NOMO-1 treated with DMSO at 0.1 percent for 48 hours (cell line): Measurements from ENCODE around the gene RHOT2.
A peak's percentile ranks its signal among the peaks of the same experiment; 100 is the strongest.

Experiments used
- DNase-seq: peaks from one replicate; lab custom pipeline; 2025; ENCODE audit not compliant: unreplicated experiment; lab: John Stamatoyannopoulos, UW

Gene RHOT2

DNA sequence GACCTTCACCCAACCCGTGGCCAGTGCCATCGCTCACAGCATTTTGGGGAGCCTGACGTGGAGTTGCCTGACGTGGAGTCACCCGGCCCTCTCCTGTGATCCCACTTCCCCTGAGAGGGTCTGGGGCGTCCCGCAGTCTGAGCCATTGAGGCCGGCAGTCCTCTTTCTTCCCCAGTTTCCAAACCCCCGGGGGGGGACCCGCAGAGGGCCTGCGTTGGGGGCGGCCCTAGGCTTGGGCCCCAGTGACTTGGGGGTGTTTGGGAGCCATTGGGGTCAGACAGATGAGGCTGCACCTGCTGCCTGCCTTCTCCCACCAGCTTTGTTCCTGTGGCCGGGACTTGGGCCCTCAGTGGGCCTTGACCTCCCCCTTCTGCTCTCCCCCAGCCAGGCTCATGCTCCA is 1.7 kb downstream of the RHOT2 start:
- no peak for DNase-seq

DNA sequence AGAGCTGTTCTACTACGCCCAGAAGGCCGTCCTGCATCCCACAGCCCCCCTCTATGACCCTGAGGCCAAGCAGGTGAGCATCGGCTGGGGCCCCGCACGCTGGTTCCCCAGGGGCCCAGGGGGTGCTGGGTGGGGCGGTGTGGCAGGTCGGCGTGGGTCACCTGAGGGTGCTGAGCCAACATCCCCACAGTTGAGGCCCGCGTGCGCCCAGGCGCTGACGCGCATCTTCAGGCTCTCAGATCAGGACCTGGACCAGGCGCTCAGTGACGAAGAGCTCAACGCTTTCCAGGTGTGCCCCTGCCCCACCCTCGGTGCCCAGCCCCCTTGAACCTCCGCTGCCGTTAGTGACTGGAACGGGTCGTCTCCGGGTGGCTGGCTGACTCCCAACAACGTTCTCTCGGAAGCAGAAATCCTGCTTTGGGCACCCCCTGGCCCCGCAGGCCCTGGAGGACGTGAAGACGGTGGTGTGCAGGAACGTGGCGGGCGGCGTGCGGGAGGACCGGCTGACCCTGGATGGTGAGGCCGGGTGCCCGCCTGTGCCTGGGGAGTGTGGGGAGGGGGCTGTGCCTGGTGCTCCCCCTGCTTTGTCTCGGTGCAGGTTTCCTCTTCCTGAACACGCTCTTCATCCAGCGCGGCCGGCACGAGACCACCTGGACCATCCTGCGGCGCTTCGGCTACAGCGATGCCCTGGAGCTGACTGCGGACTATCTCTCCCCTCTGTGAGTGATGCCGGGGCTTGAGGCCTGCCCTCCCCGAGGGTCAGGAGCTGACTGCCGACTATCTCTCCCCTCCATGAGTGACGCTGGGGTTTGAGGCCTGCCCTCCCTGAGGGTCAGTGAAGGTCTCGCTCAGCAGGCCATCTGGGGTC is 2.8 kb downstream of the RHOT2 start:
- DNase-seq, result no peak

DNA sequence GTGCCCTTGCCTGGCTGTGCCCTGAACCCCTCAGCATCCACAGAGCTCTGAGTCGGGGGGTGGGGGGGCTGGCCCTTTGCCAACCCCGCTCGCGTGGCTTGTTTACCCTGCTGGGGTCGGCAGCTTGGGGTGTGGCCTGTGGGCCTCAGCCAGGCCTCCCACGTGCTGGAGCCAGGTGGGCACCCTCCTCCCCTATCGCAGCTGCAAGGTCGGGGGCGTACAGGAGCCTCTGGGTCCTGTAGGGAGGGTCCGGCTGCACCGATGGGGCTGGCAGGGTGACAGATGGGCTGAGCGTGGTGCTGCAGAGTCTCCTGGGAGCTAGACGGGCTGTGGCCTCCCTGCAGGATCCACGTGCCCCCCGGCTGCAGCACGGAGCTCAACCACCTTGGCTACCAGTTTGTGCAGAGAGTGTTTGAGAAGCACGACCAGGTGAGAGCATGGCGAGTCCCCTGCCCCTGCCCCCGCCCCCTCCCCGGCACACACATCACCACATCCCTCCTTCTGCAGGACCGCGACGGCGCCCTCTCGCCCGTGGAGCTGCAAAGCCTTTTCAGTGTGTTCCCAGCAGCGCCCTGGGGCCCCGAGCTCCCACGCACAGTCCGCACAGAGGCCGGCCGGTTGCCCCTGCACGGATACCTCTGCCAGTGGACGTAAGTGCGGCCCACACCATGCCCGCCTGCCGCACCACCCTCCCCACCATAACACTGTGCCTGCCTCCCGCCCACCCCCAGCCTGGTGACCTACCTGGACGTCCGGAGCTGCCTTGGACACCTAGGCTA is 3.6 kb downstream of the RHOT2 start:
- no peak for DNase-seq

DNA sequence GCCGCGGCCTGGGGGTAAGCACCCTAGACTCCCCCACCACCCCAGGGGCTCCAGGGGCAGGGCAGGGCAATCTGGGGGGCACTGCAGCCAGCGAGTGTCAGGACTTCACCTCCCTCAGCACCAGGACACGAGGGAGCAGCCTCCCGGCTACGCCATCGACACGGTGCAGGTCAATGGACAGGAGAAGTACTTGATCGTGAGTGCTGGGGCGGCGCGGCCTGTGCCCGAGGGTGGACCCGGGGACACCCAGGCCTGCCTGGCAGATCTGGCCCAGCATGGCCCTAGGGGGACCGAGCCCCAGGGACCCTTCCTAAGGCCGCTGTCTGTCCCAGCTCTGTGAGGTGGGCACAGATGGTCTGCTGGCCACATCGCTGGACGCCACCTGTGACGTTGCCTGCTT is 4.4 kb downstream of the RHOT2 start:
- DNase-seq, result no peak

DNA sequence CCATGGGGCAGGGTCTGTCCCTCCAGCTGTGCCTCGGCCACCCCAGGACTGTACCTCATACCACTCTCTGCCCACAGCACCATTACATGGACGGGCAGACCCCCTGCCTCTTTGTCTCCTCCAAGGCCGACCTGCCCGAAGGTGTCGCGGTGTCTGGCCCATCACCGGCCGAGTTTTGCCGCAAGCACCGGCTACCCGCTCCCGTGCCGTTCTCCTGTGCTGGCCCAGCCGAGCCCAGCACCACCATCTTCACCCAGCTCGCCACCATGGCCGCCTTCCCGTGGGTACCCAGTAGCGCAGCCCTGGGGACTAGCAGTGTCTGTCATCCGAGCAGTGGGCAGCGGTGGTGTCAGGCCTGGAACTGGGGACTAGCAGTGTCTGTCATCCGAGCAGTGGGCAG is 4.9 kb downstream of the RHOT2 start:
- no peak for DNase-seq

DNA sequence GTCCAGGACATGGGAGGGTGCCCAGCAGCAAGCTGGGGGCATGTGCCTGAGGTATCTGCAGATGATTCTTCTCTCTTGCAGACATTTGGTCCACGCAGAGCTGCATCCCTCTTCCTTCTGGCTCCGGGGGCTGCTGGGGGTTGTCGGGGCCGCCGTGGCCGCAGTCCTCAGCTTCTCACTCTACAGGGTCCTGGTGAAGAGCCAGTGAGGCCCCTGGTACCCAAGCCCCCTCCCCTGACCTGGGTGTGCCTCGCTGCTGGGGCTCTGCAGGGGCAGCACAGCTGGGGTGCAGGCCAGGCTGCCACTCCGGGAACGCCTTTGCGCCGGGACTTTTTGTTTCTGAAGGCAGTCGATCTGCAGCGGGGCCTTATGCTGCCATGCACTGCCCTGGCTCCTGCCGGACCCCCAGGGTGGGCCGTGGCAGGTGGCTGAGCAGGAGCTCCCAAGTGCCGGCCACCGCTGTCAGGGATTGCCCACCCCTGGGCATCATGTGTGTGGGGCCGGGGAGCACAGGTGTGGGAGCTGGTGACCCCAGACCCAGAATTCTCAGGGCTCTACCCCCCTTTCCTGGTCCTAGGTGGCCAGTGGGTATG is 5.6 kb downstream of the RHOT2 start:
- DNase-seq, result no peak

DNA sequence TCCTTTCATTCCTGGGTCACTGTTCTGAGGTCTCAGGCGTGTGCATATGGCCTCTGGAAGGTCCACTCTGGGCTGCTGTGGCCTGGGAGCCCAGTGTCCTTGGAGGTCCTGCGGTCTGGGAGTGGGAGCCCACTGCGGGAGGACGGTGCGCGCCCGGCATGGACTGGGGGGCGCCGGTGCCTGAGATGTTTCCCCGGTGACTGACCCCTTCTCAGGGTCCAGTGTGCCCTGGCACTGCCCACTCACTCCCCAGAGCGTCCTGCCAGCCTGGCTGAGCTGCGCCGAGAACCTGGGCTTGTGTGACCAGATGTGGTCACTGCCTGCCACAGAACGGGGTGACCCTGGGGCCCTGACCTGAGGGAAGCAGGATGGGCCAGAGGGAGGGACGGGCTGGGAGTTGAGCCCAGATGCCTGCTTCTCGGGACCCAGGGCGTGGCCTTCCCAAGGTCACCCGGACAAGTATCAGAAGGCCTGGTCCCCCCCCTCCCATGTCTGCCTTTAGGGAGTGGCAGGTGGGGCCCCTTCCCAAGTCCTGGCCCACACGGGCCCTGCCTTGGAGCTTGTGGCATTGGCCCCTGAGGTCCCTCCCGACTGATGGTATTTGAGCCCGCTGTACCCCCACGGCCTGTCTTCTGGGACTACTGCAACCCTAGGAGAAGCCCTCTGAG is 6.4 kb downstream of the RHOT2 start:
- no peak for DNase-seq

DNA sequence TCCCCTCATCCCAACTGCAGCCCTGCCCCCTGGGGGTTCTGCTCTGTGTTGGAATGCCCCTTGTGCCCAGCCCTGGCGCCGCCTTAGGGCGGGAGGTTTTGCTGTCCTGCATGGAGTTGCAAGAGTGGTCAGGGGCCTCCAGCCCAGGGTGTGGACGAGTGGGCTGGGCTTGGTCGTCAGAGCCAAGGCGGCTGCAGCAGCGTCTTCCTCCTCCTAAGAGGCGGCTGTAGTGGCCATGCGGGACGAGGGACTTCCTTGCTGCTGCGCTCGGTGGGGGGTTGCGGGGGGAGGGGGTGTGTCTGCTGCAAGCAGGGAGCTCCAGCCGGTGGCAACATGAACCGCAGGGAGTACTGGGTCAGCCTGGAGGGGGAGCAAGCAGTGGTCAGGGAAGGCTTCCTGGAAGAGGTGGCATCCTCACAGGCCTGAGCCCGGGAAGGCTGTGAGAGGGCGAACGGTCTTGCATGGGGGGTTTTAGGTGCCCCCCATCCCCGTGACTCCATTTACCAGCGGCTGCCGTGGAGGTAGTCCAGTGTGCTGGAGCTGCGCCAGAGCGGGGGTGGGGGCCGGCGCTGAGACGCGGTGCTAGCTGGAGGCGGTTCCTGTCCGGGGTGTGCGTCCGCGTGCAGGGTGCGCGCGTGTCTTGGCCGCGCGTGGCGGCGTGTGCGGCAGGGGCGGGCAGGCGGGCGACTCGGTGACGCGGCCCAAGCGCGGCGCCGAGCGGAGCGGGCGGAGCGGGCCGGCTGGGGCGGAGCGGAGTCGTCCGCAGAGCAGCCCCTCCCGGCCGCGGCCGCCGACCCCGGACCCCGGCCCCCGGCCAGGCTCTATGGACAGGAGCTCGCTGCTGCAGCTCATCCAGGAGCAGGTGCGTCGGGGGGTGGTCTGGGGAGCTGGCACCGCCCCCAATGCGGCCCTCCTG is 7.3 kb downstream of the RHOT2 start, which contains the start of gene RHBDL1:
Gene RHBDL1 (plus strand): TSS at position 704 of the 916 bp plus-strand sequence. CDS start 120 bp downstream, at position 824.
- DNase-seq, result no peak

DNA sequence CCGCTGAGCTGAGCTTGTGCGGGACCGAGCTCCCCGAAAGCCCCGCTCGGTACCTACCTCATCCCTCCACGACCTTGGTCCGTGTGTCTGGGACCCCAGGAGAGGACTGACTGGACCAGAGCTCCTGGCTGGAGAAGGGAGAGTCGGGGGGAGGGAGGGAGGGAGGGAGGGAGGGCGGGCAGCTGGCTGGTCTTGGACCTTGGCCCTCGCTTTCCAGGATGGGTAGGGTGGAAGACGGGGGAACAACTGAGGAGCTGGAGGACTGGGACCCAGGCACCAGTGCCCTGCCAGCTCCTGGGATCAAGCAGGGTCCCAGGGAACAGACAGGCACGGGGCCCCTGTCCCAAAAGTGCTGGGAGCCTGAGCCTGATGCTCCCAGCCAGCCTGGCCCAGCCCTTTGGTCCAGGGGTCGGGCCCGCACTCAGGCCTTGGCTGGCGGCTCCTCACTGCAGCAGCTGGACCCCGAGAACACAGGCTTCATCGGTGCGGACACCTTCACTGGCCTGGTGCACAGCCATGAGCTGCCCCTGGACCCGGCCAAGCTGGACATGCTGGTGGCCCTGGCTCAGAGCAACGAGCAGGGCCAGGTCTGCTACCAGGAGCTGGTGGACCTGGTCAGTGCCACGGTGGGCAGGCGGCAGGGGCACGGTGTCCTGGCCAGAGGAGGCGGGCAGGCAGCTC is 8.1 kb downstream of the RHOT2 start:
- no peak for DNase-seq

DNA sequence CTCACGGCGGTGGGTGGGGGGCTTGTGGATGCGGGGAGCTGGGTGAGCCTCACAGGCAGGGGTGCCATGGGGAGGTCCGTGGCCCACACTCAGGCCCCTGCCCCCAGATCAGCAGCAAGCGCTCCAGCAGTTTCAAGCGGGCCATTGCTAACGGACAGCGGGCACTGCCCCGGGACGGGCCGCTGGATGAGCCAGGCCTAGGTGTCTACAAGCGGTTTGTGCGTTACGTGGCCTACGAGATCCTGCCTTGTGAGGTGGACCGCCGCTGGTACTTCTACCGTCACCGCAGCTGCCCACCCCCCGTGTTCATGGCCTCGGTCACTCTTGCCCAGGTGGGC is 8.6 kb downstream of the RHOT2 start:
- DNase-seq, result no peak

DNA sequence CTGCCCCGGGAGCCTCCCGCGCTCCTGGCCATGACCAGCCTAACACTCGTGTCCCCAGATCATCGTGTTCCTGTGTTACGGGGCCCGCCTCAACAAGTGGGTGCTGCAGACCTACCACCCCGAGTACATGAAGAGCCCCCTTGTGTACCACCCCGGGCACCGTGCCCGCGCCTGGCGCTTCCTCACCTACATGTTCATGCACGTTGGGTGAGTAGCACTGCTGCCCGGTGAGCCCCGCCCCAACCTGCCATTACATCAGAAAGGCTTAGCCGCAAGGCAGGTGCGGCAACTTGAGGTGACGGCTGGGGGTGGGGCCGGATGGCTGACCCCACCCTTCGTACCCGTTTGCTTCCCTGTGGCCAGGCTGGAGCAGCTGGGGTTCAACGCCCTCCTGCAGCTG is 9.0 kb downstream of the RHOT2 start:
- DNase-seq, result no peak

DNA sequence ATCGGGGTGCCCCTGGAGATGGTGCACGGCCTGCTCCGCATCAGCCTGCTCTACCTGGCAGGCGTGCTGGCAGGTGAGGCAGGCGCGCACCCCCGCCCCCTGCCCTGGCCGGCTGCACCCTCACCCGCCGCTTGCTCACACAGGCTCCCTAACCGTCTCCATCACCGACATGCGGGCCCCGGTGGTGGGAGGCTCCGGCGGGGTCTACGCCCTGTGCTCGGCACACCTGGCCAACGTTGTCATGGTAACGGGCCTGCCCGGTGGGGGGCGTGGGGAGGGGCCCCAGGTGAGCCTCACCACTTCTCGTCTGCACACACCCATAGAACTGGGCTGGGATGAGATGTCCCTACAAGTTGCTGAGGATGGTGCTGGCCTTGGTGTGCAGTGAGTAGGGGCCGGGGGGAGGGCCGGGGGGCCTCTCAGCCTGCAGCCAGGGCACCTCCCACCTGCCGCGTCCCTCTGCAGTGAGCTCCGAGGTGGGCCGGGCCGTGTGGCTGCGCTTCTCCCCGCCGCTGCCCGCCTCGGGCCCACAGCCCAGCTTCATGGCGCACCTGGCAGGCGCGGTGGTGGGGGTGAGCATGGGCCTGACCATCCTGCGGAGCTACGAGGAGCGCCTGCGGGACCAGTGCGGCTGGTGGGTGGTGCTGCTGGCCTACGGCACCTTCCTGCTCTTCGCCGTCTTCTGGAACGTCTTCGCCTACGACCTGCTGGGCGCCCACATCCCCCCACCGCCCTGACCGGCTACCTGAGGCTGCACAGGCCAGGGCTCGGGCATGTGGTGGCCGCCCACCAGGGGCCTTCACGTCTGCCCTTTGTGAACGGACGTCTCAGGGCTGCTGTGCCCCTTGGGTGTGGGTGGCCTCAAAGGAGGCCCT is 9.6 kb downstream of the RHOT2 start:
- no peak for DNase-seq

DNA sequence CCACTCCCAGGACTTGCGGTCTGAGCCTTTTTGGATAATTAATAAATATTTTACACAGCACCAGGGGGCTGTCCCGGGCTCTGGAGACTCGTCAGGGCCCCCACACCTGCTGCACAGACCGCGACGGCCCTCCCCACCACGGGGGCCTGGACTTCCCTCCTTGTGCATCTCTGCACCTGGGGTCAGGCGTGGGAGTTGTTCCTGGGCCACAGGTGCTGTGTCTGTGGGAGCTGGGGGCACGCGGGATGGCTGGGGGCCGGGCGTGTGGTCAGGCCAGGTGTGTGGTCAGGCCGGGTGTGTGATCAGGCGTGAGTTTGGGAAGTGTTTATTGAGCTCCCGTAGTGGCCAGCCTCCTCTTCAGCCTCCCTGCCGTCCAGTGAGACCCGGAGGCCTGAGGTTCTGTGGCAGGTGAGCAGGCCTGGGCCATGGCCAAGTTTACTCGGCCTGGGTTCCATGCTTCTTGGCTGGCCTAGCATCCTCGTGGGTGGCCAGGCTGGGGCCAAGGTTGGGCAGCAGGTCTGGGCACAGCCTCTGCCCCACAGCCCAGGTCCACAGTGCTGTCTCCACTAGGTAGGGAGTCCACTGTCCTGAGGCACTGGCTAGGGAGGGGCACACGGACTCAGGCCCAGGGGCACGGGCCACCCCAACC is 10.4 kb downstream of the RHOT2 start:
- DNase-seq, result no peak

DNA sequence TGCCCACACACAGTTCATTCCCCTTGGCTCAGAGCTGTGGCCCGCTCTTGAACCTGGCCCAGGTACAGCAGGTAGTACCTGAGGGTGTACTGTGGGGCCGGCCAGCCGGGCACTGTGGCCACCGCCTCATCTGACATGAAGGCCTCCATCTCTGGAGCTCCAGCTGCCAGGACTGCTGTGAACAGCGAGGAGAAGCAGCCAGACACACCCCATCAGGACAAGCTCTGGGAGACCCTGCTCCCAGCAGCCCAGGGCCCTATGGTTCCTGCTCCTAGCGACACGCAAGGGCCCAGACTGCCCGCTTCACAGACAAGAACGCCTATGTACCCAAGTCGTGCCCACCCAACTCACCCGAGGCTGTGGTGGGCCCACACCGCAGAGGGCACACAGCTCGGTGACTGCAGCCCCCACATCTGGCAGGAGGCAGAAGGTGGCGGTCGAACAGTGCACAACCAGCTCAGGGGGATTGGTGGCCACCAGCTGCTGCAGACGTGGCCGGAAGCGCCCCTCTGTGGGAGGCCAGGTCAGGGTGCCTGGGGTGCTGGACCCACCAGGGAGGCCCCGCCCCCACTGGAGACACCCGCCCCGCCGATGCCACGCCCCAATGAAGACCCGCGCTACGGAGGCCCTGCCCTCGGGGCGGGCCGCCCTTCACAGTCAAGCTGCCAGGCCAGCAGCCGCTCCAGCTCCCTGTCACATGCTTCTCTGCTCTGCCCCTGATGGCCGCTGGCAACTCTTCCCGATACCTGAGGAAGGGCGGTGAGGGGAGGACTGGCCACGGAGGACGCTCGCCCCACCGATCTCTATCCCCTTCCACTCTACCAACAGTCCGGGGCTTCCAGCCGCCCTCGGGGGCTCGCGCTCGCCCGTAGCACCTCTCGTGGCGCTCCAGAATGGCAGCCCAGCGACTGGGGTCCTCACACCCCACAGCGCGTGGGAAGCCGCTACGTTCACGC is 11.2 kb downstream of the RHOT2 start:
- peak; percentile 49 for DNase-seq

DNA sequence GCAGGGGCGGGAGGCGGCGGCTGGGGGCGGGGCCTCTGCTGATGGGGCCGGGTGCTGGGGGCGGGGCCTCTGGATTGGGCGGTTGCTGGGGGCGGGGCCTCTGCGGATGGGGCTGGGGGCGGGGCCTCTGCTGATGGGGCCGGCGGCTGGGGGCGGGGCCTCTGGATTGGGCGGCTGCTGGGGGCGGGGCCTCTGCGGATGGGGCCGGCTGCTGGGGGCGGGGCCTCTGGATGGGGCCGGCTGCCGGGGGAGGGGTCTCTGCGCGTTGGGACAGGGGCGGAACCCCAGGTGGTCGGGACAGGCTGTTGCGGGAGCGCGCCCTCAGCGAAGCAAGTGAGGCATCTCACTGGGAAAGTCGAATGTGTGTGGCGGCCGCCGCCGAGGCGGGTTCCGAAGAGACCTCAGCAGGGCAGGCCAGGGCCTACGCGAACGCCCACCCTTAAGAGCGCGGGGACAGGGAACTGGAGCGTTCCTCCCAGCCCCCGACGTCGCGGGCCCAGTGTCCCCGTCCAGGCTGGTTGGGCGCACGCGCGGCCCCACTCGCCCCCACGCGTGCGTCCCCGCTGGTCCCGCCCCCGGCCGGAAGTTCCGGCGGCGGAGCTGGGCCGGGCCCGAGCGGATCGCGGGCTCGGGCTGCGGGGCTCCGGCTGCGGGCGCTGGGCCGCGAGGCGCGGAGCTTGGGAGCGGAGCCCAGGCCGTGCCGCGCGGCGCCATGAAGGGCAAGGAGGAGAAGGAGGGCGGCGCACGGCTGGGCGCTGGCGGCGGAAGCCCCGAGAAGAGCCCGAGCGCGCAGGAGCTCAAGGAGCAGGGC is 12.1 kb downstream of the RHOT2 start, which contains the start of gene STUB1:
Gene STUB1 (plus strand): TSS at position 597 of the 811 bp plus-strand sequence. CDS start 116 bp downstream, at position 713.
- DNase-seq, result peak; percentile 66

DNA sequence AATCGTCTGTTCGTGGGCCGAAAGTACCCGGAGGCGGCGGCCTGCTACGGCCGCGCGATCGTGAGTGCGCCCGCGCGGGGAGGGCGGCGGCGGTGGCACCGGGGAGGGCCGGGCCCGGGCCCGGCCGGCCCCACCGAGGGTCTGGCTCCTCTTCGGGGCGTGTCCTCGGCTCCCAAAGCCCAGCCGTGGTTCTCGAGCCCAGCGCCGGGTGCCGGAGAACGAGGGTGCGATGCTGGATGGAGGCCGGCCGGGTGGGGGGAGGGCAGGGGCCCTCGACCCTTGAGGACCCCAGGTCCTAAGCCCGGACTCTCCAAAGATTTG is 12.7 kb downstream of the RHOT2 start:
- DNase-seq, result no peak
